Erythroblast (primary cell): ENCODE data around the gene DDAH2.
A peak's percentile ranks its signal among the peaks of the same experiment; 100 is the strongest.

Source experiments
- GATA1 ChIP-seq: IDR thresholded peaks from 2 replicates; pipeline ENCODE4 v1.6.1; 2011; ENCODE audit warnings: low read depth, mild to moderate bottlenecking, control low read depth, low read length, moderate library complexity
- POLR2A ChIP-seq: IDR thresholded peaks from 2 replicates; pipeline ENCODE4 v1.6.1; 2011; ENCODE audit warnings: mild to moderate bottlenecking, low read length

DNA sequence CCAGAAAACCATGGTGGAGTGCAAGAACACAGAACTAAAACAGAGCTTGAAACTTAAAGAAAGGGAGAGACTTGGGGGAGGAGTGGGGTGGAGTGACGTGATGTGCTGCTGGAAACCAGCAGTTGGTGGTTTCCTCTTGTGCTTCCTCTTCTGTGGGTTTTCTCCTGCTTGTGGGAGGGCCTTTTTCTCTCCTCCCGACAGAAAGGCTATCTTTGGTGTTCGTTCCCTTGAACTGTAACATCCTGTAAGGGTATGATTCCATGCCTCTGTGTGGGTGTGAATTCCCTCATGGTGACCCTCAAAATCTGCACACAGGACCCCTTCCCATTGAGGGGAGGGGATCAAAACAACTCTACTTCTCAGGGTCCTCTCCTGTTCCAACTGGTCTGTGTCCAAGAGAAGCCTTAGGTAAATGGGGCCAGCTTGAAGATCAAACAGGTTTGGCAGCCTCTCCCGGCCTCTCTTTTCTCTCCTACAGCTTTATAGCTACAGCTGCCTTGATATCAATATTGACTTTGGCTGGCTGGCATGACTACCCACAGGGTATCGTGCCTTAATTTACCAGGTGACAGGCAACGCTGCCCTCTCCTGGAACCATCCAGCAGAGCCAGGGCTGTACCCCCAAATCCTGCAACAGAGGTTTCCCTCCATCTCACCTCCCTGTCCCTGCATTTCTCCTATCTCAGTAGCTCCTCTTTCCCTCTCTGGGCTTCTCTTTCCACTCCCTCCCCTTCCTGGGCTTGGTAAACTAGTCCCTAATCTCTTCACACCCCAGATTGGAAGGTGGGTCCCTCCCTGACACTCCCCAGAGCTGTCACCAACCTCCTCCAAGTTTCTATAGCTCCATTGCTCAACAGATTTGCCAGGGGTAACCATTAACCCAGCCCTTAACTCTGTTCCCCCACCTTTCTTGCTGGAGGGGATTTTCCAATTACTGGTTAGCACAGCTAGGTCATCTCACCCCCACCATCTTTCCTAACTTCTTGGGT, 9.2 kb upstream of the DDAH2 start:
- TF ChIP-seq POLR2A (peak; percentile 77), GATA1 (no peak)
